ENCODE results near the gene SH3TC1.

- TF ChIP-seq EZH2 (IDR thresholded peaks at IDR 0.05) = no peak
- no peak for TF ChIP-seq POLR2AphosphoS5 (IDR thresholded peaks at IDR 0.05; ENCODE audit: borderline replicate concordance, low read depth, low read length)
- no peak for TF ChIP-seq FOXP2 (optimal IDR thresholded peaks at IDR 0.05; ENCODE audit: control extremely low read depth, extremely low read length, insufficient read depth)
These were observed 32.5 kb downstream of the SH3TC1 start for GRCh38 chr4:8231551-8232049.
